NCI-H460 (cell line): ENCODE data around the gene TRPM3. TPM values are rescaled to one million over a fixed set of nuclear protein-coding genes. Genes with fewer than 3 reads are reported as not detected.
A peak's percentile ranks its signal among the peaks of the same experiment; 100 is the strongest.

Source experiments
- DNase-seq: peaks from one replicate; pipeline ENCODE4 v3.0.0-alpha.2; 2016; ENCODE audit warnings: low read depth; ENCODE audit errors: extremely low read depth
- total RNA-seq: library from RNA; depleted of rRNA; stranded (reverse); fragments of >200 nt; shearing (Covaris generic); gene quantifications from 2 replicates; pipeline ENCODE4 v1.2.3, GENCODE V29; 2014

The TRPM3 gene
- total RNA-seq, 1 experiment from 2014 or later: 1.7 TPM

DNA sequence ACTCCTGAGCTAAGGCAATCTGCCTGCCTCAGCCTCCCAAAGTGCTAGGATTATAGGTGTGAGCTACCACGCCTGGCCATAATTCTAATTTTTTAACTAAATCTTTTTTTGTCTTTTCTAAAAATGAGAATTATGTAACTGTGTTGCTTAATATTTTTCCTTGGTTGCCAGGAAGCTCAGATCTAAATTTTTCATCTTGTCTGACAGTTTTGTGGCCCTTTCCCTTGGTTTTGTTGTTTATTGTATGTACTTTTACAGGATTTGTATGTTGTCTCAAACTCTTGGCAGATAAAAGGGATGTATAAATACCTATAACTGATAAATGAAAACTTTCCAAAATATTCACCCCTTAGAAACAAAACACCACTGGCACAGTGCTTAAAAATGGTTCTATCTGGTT is 618.7 kb downstream of the TRPM3 start:
- no peak for DNase-seq

DNA sequence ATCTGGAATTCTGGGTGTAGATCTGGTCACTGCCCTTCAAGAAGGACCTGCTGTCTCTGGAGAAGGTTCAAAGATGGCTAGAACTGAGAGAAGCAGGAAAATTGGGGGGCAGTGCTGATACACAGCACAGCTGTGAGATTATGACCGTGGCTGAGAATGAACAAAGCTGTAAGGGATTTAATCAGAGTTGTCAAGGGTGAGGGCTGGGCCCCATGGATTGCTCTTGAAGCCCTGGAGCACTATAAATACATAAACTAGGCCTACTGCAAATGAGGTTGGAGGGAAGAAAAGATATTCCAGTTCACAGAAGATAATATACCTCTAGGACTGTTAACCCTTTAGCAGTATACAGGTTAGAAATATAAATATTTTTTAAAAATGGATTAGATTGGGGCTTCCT is 620.6 kb downstream of the TRPM3 start:
- DNase-seq: no peak

DNA sequence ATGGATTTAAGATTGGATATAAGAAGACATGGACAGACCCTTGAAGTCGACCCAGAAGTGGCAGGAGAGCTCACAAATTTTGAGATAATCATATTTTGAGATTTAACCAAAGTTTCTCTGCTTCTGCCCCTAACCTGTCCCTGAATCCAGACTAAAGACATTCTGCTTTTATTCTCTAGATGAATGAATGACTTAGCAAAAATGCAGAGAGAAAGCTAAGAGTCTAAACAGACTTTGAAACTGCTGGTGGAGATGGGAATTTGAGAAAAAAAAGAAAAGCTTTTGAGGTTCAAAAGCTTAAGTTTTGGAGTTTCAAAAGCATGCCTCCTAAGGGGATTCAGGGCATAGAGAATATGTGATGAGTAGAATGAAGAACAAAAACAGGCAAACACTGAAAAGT is 621.8 kb downstream of the TRPM3 start:
- DNase-seq: no peak

DNA sequence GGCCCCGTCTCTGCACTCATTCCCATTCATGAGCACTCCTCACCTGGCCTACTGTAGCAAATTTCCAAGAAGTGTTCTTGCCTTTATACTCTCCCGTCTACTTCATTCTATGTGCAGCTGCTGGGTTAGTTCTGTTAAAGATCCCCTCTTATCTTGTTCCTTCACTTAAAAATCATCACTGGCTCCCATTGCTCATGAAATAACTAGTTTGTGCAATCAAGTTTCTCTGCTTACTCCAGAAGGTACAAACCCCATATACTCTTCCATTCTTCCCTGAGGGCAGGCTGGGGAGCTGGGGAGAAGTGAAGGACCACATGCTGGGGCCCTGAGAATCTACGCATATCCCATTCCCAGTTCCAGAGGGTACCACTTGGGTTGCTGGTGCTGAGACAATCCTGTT is 622.6 kb downstream of the TRPM3 start:
- DNase-seq: no peak

DNA sequence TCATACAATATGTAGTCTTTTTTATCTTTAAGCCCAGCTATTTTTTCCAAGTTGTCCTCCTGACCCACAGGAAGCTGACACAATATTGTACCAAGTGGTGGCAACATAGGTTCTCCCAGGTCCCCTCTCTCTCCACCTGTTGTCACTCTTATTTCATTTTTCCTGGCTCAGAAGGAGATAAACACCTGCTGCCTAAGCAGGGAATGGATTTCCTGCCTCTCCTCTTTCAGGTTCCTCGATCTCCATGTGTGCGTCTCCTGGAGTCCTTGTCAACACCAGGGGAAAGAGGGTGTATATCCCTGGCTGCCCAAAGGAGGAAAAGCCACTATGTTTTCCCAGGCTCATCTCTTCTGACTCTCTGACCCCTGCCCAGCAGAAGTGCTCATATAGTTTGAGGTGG is 625.2 kb downstream of the TRPM3 start:
- no peak for DNase-seq

DNA sequence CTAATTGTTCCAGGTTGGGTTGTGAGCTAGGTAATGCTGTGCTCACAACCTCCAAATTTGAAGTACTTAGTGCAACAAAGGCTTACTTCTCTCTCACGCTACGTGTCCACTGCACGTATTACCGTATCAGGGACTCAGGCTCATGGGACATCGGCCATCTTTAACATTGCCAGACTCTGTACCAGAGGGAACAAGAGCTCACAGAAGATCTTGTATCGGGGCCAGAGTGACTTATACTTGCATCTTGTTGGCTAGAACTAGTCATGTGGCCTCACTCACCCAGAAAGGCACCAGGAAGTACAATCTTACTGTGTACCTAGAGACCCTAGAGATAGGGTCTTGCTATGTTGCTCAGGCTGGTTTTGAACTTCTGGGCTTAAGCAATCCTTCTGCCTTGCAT is 625.9 kb downstream of the TRPM3 start:
- no peak for DNase-seq

DNA sequence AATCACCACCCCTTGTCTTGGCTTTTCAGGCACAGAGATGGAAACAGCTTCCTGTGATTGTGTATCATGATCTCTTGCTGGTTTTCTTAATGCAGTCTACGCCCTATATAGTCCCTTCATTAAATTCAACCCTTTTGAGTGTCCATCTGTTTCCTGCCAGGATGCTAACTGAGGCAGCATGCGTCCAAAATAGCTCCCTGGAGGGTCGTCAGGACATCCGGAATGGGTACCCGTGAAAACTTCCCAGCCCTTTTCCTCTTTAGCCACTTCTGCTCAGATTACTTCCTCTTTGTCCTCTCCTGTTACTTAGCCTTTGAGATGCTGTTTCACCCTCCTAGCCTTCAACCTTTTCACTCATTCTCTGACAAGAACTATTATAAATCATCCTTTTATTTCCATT is 627.2 kb downstream of the TRPM3 start:
- DNase-seq: no peak

DNA sequence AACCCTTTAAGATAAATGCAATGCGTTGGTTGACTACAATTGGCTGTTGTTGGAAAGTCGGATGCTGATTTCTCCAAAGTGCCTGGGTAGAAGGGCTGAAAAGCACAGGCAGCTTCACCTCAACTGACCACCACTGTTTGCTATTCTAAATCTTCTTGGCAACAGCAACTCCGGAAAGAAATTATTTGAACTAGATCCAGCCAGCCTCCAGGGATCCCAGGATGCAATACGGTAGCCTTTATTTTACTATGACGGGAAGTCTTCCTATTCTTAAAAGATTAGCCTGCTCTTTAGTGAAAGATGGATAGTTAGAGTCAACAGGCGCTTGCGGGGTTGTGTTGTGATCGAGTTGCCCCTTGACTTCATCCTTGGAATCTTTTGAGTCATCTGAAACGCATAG is 628.4 kb downstream of the TRPM3 start:
- no peak for DNase-seq

DNA sequence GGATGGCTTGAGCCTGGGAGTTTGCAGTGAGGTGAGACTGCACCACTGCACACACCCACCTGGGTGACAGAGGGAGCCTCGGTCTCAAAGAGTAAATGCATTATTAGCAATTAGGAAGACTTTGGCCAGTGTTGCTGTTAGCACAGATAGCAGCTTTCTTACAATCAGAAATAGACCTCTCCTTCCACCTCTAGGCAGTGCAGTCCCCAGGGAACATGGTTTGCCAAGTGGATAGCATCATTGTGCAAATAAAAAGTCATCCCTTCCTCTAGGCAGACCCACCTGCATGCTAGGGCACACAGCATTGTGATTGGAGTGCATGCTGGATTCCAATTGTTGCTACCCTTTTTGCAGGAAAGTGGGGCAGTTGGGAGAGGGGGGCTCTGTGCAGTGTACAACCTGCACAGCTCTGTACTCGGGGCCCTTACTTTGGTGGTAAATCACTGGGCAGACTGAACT is 629.1 kb downstream of the TRPM3 start:
- DNase-seq: no peak

DNA sequence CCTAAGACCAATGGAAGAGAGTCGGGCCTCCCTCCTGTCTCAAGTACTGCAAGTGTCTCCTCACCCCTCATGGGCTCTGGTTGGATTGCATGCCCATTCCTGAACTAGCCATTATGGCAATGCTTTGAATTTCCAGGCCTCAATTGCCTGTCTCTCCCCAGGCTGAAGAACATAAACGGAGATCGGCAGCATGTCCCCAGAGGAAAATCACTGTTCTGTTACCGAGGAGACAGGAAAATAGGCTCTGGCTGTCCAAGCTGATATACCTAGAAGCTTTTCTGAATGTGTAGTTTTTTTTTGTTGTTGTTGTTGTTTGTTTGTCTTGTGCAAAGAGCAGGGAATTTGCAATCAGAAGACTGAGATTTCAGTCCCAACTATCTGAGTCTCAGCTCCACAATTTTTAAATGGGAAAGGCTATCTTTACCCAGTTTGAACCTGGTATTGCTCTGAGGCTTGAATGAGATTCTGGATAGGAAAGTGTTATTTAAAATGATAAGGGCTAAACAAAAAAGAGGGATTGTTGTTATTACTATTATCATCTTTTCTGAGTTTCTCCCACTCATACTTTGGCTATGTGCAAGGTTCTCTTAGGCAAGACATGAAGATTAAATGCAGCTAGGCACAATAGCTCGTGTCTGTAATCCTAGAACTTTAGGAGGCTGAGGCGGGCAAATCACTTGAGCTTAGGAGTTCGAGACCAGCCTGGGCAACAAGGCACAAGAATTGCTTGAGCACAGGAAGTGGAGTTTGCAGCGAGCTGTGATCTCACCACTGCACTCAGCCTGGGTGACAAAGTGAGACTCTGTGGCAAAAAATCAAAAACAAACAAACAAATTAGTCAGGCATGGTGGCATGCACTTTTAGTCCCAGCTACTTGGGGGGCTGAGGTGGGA is 629.7 kb downstream of the TRPM3 start:
- DNase-seq: no peak

DNA sequence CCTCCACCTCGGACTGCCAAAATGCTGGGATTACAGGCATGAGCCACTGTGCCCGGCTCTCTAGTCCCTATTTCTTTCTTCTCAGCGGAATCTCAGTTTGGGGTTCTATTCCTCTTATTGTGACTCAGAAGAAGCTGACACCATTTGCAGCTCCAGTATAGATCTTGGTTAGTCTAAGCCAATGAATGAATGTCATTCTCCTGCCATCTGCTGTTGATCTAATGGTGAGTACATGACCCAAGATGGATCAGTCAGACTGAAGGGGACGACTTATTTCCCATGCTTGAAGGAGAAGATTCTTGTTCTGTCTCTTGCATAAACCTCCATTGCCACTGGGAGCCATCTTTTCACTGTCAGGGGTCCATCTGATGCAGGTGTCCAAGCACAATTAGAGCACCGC is 630.9 kb downstream of the TRPM3 start:
- DNase-seq: no peak

DNA sequence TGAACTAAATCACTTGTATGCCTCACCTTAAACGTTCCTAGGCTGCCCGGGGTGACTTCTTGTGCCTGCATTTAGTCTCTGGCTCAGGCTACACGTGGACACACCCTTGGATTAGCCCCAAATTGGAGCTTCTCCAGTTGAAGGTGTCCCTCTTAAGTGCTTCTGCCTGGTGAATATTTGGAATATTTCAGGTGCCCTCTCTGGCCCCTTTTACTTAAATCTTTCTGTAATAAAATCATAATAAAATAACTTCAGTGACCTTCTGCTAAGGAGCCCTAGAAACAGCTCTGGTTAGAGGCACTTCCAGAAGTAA is 632.7 kb downstream of the TRPM3 start:
- DNase-seq: no peak

DNA sequence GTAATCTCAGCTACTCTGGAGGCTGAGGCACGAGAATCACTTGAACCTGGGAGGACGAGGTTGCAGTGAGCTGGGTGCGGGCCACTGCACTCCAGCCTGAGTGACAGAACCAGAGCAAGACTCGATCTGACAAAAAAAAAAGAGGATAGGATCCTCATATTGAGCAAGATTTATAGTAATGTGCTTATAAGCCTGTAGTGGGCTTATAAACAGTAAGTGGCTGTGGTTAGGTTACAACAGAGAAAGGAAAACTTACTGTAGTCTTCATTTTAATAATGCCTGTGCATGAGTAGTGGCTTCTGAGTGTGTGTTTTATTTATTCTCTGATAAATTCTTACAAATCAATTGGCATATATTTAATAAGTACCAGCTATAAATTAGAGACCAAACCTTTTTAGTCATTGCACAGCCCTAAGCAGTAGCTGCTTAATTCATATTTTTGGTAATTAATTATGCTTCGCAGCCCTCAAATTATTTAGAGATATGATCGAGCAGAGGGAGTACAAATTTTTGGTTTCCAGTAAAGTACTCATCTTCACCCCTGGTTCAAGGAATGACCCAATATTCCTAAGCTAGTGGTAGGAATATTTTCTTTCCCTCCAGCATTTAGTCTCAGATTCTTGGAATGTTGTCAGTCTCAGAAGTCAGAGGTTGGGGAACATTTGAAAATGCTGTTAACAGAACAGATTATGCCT is 633.2 kb downstream of the TRPM3 start:
- DNase-seq: no peak

DNA sequence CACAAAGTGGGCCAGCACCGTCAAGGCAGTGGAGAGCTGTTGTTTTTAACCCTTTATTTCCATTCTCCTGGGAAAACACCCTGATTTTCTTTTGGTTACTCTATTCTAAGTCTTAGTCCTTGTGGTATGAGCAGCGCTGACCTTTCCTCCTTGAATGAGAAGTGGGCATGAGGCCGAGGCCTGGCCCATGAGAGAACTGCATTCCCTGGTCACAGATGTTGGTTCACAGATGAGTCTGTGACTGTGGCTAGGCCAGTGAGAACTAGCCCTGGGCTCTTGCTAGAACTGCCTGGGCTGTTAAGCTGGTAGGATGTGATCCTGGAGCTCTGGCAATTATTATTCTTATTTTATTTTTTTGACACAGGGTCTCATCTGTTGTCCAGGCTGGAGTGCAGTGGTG is 635.3 kb downstream of the TRPM3 start:
- DNase-seq: no peak

DNA sequence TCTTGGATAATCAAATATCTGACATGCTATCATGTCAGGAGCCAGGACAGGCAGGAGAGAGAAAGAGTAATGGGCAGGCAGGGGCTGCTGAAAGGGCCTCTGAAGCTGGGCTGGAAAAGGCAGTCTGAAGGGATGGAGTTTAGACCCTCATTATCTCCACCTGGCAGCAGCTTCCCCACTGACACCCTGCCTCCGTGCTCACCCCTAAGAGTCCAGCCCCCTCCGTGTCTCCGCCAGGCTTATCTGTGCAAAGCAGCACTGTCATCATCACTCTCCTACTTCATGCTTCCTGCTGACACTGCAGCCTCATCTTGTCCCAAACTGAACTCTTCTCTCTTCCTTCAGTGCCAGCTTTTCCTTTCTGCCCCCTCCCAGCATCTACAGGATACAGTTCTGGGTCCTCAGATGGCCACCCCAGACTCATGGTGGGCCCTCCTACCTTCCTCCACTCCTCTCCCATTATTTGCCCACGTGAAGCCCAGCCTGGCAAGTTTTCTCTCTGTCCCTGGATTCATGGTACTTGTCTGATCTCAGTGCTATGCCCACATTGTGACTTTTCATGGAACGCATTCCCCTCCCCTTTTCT is 636.1 kb downstream of the TRPM3 start:
- DNase-seq: no peak

DNA sequence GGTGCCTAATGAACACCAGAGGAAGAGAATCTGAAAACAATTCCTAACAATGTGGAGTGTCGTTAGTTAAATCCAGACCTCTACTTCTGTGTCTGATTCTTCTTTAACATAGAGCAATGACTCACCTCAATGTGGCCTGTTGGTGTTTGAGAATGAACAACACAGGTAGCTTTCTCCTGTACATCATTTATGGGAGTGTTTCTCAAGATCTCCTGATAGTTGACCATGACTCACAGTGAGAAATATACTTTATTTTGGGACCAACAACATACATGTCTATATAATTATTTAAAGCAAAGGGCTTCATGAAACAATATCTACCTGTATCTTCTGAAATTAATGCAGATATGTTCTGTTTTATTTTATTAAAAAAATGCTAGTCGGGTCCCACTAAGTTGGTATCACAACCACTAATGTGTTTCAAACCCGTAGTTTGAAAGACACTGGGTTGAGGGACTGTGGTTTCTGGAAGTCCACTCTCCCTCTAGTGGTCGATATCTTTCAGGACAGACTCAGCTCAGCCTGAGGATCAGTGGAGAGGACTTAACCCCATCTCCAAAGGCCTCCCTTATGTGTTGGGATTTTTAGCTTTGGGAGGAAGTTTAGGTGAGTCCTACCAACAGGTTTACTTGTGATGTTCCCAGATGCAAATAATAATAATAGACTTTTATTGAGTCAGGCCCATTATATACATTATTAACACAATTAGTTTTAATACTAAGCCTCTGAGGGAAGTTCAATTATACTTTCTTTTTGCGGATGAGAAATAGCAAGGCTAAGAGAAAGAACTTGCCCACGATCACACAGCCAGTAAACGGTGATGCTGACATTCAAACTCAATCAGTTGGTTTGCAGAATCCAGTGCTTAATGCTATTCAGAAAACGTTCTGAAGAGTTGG is 636.9 kb downstream of the TRPM3 start:
- DNase-seq: peak; percentile 71

DNA sequence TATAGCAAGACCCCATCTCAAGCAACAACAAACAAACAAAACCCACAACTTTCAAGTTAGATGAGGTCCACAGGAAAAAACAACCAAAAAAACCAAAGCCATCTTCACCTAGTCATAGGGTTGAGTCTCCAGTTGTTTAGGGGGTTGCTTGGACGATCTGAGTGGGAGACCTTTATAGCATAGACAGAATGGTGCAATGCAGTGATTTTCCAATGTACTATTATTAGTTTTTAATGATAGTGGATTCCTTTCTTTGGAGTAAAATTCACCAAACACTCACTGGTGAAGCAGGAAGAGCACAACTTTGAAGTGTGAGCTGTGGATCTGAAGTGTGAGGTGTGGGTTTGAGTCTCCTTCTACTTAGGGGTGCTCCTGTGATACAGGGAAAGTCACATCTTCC is 640.0 kb downstream of the TRPM3 start:
- DNase-seq: no peak

DNA sequence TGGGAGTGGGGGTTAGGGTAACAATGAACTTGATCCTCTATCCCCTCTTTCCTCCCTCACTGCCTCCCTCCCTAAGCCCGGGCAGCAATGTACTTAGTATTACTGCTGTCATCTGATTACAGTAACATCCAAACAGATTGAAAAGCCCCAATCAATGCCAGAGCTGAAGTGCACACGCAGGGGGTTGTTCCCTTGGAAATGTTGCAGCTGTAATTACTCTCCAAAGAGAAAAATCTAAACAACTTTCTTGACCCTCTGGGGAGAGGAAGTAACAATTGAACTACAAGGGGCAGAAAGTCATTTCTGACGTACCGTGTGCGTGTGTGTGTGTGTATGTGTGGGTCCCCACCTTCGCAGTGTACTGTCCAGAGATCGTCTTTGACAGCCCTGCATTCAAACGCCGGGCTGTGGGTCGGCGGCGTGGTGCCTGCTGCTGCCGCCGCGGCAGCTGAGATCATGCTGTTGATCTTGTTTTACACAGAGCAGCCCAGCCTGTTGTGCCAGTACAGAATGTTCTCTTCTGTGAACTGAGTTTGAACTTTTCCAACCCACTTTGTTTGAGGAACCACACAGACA is 640.9 kb downstream of the TRPM3 start:
- peak; percentile 75 for DNase-seq

DNA sequence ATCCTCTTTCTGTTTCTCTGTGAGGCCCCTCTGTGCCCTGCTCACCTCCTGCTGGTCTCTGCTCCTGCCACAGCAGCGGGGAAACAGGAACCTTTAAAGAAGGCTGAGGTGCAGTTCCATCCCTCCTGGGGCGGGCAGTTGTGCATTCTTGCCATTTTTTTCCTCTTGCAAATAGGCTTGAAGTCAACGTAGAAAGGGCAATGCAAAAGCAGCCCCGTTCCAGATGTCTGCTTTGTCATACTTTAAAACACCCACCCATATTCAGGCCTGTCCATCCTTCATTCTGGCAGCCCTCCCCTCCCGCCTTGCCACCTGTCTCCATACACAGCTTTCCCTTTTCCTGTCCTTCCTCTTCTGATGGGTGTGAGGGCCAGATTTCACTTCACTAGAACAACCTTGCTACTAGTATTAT is 641.5 kb downstream of the TRPM3 start:
- DNase-seq: no peak
